HG03097 (cell line): Measurements from ENCODE around the gene MDH2.
"Not testable (repeated sequence)": the region's sequence is repeated elsewhere in the genome, so short reads cannot be mapped to it uniquely, and the experiment has no call there.

Source experiments
- ATAC-seq: cut with Tn5 transposase; IDR thresholded peaks from one replicate; pipeline ENCODE4 v1.9.1; 2021; ENCODE audit not compliant: unreplicated experiment, low FRiP score

MDH2 gene

DNA sequence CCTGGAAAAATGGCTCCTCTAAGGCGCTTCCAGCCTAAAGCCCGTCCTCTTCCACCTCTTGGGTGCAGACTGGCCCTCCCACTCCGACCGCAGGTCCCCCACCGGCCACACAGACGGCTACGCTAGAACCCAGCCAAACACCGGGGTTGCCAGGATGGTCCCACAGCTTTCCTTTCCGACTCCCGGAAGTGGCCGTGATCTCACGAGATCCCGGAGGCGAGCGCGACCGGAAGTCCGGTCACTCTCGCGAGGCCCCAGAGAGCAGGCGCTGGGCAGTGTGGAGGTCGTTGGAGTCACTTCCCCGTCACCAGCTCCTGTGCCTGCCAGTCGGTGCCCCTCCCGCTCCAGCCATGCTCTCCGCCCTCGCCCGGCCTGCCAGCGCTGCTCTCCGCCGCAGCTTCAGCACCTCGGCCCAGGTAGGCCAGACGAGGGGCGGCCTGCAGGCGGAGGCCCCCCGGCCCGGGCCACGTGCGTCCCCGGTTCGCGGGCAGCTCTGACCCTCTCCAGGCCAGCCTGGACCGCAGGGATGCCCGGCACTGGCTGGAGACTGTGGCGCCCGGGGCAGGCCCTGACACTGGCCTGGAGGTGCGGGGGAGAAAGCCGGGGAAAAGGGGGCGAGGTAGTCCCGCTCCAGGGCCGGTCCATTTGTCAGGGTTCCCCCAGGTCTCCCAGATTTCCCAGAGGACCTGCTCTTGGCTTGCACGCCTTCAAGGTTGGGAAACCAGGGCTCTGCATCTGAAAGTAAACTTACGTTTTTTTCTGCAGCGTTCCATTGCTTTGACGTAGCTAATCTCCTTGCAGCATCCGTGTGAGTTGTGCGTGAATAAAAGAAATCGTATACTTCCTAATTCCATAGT lies at the start of gene MDH2, which contains the start of gene STYXL1:
Gene MDH2, plus strand, starts transcription at position 296 of the 857 bp plus-strand sequence. Its CDS starts 55 bp downstream, at position 351.
Gene STYXL1, minus strand, starts transcription at position 190 of the 857 bp plus-strand sequence. CDS start 17,477 bp downstream, outside the sequence.
- ATAC-seq = peak; percentile 90

DNA sequence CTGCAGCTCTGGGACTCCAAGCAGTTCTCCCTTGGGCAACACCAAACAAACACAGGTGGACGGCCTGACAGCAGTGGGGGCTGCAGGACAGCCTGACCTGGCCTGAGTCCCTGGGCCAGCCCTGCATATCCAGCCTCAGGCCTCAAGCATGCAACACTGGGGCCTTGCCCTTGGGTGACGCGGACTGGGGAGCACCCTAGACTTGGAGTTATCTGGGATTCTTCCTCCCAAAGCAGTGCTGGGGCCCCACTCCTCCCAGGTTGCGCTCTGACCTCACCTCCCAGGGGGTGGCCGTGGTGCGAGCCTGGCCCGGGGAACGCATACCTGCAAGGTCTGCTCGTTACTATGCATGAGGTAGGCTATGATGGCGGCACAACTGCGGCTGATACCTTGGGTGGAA lies 47.3 kb upstream of the MDH2 start:
- ATAC-seq = no peak

DNA sequence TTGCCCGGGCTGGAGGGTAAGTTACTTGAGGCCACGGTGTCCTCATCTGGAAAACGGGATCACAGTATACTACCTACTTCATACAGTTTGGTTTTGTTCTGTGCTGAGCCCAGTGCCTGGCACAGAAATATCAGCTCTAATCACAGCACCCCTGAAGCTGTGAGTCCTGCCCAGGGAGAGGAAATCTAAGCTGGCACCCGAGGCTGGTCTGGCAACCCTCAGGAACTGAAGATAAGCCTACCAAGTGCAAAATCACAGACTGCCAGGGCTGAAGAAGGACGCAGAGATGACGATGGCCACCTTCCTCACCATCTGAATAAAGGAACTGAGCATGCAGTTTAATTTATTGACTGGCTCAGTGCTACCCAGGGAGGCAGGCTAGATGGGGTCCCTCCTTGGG lies 45.8 kb upstream of the MDH2 start:
- no peak for ATAC-seq

GRCh38 chr7:76002822-76003221 lies 45.1 kb upstream of the MDH2 start:
- no peak for ATAC-seq

DNA sequence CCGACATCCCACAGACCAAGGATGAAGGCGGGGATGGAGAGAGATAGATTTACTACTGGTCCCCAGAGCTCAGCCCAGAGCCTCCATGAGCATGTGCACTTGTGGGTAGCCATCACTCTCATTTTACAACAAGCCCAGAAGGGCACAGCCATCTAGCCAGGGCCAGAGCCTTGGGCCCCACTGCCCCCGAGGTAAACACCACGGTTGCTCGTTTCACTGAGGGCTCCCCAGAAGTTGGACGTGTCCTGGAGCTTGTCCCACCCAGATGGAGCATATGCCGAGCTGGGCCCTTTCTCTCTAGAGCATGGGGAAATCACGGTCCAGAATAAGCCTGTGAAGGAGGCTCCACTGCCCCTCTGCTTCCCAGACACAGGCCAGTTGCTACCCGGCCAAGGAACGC lies 44.6 kb upstream of the MDH2 start:
- no peak for ATAC-seq

GRCh38 chr7:76005004-76005403 lies 42.9 kb upstream of the MDH2 start:
- ATAC-seq = not testable (repeated sequence)

DNA sequence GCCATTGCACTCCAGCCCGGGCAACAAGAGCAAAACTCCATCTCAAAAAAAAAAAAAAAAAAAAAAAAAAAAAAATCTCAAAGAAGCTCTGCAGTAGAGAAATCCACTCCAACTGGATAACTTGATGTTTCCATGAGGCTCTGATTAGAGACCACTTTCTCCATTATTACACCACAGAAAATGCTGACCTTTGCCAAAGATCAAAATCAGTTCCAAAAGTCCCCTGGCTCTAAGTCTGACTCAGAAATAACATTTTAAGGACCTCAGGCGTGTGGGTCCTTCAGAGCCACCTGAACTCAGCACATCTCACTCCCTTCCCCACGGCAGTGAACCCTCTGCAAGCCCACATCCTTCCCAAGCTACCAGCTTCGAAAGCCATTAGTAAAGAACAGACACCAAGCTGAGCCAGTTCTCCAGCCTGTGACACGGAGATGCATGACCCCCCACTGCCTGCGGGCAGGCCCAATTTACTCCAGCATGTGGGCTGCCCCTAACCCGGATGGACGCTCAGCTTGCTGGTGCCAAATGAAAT lies 39.7 kb upstream of the MDH2 start:
- no peak for ATAC-seq

DNA sequence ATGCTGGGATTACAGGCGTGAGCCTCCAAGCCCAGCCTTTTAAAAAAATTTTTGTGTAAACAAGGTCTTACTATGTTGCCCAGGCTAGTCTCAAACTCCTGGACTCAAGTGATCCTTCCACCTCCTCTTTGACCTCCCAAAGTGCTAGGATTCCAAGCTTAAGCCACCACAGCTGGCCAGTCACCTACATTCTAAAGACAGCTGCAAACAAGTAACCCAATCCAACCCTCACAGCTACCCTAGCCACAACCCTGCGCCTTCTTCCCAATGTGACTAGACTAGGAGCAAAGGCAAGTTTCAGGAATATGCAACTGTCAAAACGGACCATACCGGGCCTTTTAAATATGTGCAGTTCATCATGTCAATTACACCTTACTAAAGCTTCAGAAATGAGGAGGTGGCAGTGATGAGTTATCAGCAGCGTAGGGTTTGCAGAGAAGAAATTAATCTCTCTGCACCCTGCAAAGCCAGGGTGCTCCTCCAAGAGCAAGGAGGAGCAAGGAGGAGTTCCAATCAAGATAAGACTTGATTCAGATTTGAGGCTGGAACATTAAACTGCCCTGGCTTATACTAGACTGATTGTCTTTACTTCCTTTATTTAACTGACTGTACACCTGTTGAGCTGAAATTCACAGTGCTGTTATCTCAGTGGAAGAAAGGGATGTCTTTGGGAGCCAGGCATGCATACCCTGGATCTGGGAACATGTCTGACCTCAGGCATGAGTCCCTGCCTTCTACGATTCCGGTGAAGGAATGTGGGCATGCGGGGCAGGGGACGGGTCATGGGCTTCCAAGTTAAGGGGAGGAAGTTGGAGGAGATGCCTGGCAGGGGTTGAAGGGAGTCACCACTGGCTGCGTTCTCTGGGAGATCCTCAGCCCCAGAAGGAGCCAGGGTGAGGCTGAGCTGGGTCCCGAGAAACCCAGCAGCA lies 38.0 kb upstream of the MDH2 start:
- ATAC-seq = no peak

GRCh38 chr7:76011442-76011861 lies 36.5 kb upstream of the MDH2 start:
- no peak for ATAC-seq

DNA sequence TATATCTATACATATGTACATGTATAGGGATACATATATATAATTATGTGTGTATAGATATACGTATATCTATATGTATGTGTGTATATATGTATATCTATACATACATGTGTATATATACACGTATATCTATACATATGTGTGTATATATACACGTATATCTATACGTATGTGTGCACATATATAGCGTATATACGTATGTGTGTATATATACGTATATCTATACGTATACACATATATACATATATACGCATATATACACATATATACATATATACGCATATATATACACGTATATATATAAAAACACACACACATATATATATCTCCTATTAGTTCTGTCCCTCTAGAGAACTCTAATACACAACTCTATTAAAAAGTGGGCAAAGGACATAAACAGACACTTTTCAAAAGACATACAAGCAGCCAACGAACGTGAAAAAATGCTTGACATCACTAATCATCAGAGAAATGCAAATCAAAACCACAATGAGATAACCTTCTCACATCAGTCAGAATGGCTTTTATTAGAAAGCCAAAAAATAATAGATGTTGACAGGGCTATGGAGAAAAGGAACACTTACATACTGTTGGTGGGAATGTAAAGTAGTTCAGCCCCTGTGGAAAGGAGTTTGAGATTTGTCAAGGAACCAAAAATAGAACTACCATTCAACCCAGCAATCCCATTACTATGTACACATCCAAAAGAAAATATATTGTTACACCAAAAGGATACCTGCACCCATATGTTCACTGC lies 31.5 kb upstream of the MDH2 start:
- no peak for ATAC-seq

DNA sequence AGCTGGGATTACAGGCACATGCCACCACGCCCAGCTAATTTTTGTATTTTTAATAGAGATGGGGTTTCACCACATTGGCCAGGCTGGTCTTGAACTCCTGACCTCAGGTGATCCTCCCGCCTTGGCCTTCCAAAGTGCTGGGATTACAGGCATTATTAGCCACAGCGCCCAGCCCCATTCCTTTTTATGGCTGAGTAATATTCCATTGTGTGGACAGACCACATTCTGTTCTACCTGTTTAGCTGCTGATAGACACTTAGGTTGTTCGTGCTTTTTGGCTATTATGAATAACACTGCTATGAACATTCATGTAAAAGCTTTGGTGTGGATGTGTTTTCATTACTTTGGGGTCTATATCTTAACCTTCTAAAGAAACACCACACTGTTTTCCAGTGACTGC lies 29.4 kb upstream of the MDH2 start:
- ATAC-seq = not testable (repeated sequence)

GRCh38 chr7:76020031-76020714 lies 27.7 kb upstream of the MDH2 start:
- ATAC-seq = no peak

GRCh38 chr7:76022026-76022780 lies 25.7 kb upstream of the MDH2 start:
- ATAC-seq = no peak

- no peak for ATAC-seq
Measured at GRCh38 chr7:76023002-76023401, 24.9 kb upstream of the MDH2 start.

- not testable (repeated sequence) for ATAC-seq
Measured at GRCh38 chr7:76029682-76030081, 18.2 kb upstream of the MDH2 start.

- ATAC-seq = no peak
Measured at GRCh38 chr7:76031964-76032363, 15.9 kb upstream of the MDH2 start.

DNA sequence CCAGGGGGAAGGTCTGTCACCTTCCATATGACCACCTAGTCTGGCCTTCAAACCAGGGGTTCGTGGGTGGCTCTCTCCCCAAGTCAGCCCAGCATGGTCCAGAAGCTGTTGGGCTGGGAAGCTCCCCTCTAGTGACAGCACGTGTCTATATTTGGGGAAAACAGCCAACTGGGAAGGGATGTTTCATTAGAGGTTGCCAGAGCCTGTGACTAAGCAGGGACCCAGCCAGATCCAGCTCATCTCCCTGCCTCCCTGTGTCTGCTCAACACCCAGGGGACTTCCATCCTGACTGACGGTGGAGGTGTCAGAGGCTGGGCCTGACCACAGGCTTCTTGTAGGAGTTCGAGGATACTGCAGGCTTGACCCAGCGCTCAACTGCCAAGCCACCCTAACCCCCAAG lies 10.6 kb upstream of the MDH2 start:
- no peak for ATAC-seq

- no peak for ATAC-seq
Measured at GRCh38 chr7:76040126-76040525, 7.8 kb upstream of the MDH2 start.

- ATAC-seq = no peak
Measured at GRCh38 chr7:76044375-76044865, 3.5 kb upstream of the MDH2 start.
